HG03521 (cell line): ENCODE results near the gene CLDN19.
"Not testable (repeated sequence)": the region's sequence is repeated elsewhere in the genome, so short reads cannot be mapped to it uniquely, and the experiment has no call there.

Experiments used
- ATAC-seq: cut with Tn5 transposase; IDR thresholded peaks from one replicate; pipeline ENCODE4 v1.9.1; 2021; ENCODE audit warnings: mild to moderate bottlenecking, moderate library complexity; ENCODE audit not compliant: unreplicated experiment

The CLDN19 gene

DNA sequence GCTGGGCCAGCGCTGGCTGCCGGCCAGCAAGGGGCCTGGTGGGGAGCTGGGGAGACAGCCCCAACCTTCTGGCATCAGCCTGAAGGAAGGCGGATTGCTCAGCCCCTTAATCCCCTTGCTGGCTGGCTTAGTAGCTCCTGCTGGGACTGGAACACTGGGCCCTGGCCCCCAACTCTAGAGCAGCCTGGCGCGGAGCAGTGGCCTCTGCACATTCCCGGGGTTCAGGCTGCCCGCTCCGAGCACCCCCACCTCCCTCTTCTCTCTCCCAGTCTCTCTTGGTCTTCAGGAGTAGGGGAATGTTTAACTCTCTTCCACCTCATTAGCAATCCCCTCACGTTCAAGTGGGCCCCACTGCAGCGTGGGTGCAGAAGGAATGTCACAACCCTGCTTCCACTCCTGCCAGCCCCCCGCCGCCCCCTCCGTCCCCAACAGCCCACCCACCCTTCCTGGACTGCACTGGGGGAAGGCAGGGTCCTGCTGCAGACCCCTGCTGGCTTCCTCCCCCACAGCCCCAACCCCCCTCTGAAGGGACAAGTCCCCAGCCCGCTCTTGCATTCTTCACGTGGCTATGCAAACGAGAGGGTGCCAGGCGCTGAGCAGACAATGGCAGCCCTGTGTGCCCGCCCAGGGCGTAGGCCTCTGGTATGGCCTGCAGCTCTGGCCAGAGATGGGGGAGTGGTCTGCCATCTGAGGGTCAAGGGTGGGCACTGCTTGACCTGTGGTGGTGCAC, 980 bp upstream of the CLDN19 start:
- no peak for ATAC-seq

DNA sequence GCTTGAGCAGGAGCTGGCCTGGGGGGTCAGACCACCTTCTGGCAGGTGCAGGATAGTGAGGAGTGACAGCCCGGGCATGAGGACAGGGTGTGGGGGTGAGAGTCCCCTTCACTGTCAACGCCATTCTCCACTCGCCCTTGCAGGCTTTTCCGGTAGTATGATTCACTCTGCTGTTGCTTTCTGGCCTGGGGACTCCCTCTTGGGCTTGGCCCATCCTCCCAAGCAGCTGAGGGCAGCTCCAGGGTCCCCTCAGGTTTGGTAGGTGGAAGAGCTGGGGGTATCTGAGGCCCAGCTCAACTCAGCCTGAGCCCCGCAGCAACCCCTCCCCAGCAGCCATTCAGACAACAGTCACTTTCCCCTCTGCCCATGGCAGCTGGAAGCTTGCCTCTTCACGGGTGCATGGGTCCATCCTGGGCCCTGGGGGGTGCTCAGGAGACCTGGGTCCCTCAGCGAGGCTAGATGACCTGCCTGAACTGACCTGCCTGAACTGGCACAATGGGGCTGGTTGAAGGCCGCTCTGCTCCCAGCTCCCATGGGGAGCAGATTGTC, 1.3 kb downstream of the CLDN19 start:
- ATAC-seq = no peak

DNA sequence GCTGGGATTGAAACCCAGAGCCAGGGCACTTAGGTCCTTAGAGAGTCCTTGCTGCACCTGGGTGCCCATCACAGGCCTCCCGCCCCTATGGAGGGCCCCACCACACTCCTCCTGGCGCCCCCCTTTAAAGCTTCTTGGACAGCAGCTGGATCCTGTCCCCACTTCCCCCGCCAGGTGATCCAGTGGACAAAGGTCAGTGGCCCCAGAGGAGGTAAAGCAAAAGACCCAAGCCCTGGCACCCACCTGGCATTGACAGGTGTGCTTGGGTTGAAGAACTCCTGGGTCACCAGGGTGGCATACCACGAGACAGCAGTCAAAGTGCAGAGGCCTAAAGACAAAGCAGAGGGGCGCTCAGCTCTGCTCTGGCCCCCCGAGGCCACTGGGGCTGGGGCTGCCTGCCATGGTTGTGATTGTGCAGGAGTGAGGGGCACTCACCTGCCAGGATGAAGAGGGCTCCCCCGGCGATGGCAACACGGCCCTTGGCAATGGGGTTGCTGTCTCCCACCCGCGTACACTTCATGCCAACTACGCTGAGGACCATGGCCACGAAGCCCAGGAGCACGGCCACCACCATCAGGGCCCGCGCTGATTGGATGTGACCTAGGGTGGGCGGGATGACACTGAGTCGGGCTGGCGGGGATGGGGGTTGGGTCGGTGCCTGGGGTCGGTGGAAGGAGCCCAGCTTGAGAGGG, 1.9 kb downstream of the CLDN19 start:
- no peak for ATAC-seq

DNA sequence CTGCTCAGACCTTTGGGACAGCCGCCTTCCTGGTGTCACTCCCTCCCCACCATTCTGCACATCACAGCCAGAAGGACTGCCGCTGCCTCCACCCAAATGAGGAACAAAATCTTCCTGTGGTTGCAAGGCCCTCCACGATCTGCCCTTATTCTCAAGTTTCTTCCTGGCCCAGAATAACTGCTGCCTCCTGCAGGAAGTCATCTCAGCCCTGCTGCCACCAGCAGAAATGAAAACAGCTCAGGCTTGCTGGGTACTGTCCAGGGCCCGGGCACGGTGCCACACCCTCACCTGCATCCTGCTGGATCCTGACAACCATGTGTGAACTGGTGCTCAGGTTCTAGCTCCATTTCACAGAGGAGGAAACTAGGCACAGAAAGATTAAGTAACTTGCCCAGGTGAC, 2.8 kb downstream of the CLDN19 start:
- ATAC-seq = no peak

DNA sequence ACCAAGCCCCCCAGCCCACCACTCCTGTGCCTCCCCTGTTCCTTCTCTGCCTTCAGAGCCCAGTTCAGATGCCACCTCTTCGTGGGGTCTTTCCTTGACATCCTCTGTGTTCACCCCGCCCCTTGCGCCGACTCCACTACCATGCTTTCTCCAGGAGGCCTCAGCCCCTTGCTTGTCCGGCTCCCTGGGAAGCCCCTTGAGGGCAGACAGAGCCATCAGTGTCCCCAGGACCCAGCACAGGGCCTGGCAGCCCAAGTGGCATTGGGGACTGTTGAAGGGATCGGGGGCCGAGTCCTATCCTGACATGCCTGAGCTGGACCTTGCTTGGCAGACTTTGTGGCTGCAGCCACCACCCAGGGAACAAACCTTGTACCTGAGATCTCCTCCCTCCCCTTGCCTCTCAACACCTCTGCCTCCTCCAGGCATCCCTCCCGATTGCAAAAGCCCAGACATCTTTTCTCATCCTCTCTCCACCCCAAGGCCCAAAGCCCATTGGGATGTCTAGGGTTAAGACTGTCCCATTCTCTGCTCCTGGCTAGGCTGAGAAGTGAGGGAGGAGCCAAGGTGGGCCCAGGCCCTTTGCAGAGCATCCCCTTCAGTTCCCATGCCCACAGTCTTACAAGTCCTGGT, 3.4 kb downstream of the CLDN19 start:
- ATAC-seq = no peak

DNA sequence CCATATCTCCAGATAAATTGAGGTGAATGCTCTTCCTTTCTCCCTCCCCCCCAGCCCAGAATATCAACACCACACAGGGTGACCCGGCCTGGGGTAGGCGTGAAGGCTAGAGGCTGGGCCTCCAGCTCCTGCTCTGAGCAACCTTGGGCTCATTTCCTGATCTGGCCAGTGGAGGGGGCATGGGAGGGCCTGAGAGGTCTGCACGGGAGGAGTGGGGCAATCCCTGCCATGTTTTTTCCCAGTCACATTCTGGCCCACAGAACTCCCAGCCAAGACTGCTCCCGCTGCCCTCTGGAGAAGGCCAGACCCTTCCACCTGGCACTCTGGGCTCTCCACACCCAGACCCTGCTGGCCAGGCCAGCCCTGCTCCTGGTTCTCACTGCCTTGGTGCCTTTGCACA, 3.9 kb downstream of the CLDN19 start:
- ATAC-seq = no peak

DNA sequence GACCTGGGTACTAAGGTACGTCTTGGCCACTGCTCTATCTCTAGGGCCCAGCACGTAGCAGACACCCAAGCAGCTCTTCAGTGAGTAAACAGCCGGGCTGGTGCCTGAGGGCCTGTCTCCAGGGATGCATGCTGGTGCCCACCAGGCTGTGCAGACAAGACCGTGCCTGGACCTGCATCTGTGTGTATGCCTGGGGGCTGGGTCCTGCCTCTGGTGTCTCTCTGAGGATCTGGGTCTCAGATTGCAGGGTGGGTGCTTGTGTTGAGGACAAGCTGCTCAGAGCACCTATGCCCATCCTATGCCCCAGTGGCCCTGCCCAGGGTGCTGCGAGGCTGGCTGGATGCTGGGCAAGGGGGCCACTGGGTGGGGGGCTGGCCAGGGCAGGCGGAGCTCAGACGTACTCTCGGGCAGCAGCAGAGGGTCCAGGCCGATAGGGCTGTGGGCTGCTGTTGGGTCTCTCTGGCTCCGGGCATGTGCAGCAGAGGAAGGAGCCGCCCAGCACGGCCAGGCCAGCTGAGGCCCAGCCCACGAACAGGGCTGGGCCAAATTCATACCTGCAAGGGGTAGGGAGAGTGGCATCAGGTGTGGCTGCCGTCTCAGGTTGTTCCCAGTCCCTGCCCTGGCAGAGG, 4.4 kb downstream of the CLDN19 start:
- no peak for ATAC-seq

DNA sequence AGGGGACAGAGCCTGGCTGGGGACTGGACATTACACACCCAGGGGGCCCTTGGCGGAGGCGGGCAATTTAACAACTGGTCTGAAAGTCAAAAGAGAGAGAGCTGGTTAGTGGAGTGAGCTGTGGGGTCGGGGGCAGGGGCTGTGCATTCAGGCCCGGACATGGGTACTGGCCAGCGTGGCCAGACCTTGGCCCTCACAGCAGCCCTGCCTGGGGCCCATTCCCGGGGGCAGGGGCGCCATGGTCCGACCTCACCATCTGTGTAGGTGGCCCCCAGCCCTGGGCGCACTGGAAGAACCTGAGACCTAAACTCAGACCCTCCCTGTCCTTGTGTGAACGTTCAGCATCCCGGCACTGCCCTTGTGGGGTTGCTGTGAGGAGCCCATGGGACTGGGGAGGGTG, 5.0 kb downstream of the CLDN19 start:
- ATAC-seq = no peak

DNA sequence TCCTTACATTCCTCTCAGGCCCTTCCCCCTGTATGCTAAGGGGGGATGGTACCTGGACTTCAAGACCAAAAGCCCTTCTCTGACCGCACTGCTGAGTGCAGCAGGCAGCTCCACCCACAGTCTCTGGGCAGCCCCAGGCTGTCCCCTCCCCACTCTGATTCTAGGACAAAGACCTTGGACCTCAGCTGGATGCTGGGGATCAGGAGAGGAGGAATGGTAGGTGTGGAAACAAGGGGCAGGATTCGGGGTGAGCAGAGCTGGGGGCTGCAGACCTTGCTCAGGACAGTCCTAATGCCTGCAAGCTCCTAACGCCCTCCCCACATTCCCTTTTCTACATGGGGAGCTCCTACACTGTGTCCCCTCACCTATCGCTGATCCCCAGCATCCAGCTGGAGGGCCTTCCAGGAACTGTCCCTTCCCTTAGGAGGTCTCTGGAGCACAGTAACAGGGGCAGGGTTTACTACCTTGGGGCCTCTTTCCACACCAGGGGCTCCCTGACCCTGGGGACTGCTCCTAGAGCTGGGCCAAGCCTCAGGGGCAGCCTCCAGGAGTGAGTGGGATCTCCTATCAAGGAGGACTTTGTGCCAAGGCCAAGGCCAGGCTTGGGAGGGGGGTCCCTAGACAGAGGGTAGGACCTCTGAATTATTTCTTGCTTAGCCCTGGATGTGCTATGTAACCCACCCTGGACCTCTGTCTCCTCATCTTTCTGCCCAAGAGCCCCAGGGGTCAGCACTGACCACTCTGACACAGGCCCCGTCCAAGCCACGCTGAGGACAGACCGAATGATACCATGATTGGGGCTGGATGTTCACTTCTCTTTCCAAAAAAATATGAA, 5.6 kb downstream of the CLDN19 start:
- ATAC-seq = no peak

DNA sequence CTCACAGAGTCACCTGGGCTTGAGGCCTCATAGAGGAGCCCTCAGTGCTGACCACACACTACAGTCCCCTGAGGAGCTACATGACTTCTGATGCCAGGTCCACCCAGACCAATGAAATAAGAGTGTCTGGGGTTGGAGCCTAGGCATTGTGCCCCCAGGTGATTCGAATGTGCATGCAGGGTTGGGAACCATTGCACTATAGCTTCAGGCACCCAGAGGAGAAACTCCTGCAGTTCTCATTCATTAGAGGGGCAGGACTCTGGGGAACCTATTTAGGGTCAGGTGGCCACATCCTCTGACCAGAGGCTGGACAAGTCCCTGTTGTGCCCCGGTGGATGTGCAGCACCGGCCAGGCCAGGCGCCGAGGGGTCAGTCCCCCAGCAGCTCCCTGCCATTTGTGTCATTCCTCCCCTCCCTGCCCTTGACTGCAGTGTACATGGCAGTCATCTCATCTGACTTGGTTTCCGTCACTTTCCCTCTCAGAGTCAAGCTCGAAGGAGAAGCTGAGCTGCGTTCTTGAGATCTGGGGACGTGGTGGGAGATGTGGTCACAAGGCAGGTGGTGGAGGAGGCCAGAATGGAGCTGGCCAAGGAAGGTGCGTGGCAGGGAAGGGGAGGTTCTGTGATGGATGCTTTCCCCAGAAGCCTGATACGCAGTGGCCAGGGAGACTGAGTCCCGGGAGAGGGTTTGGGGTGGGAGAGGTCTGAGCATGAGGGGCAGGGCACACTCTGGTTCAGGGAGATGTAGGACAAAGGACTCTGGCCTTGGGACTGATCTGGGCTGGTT, 6.4 kb downstream of the CLDN19 start:
- no peak for ATAC-seq

DNA sequence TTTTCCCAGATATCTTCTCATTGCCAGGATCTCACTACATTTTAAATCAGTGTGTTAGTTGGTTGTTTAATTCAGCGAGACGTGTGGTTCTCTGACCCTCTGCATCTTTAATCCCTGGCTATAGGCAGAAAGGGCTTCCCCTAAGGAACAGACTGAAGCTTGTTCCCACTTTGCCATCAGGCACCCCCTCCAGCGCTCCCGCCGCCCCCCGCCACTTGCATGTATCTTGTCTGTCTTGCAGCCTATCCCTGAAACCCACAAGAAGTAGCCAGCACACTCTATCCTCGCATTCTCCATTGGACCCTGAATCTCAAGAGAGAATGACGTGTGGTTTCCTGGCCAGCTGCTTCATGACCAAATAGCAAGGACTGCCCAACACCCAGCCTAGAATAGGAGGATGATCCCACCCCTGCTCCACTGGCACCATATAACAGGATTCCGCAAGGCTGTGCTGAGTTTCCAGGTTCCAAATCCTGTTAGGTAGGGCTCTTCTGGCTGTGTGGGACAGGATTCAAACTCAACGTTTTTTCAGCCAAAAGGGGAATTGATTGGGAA, 7.8 kb downstream of the CLDN19 start:
- no peak for ATAC-seq

DNA sequence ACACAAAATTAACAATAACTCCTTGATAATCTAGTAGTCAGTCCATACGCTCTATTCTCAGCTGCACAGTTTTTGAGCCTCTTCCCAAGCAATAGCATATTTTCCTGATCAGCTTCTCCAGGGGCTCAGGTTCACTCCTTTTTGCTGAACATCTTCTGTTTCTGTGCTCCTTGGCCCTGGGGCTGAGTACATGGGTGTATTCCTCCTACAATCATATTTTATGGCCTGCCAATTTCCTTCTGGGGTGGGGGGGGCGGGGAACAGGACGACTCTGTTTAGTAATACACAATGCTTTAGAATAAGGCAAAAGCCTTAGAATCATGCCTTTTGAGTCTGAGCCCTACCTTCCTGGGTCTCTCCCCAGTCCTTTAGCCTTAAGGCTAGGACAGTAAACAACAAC, 8.5 kb downstream of the CLDN19 start:
- no peak for ATAC-seq

DNA sequence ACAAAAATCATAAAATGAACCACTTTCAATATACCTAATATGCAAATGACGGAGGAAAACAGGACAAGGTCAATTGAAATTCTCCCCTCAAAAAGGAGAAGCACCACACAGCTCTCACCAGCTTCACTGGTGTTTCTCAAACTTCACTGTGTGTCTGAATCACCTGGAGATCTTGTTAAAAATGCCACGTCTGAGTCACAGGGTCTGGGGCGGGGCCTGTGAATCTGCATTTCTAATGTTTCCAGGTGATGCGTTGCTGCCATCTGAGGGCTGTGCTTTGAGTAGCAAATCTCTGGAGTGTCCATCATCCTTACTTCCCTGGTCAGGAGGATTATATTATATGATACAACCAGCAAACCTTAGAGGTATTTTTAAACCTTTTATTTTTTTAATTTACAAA, 9.0 kb downstream of the CLDN19 start:
- ATAC-seq = no peak

DNA sequence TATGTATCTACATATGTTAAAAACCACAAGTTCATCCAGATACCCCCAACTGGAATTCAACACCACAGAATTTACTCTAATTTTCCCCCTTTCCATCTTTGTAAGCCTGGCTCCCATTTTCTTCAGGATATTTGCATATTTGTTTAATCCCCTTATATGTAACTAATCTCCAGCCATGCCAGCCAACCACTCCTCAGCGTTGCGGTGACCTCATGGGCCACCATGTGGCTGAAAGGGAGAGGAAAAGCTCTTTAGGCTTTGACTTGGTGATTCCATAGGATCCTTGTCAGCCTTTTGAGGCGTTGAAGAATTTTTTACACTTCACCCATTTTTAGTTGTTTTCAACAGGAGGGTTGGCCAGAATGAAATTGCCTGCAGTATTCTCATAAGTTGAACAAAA, 10.0 kb downstream of the CLDN19 start:
- ATAC-seq = no peak

DNA sequence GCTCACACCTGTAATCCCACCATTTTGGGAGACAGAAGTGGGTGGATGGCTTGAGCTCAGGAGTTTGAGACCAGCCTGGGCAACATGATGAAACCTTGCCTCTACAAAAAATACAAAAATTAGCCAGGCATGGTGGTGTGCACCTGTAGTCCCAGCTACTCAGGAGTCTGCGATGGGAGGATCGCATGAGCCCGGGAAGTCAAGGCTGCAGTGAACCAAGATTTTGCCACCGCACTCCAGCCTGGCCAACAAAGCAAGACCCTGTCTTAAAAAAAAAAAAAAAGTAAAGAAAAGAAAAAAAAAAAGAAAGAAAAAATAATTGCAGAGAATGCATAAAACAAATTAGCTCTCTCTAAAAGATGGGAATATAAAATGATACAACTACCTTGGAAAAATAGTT, 14.2 kb downstream of the CLDN19 start:
- ATAC-seq = not testable (repeated sequence)

DNA sequence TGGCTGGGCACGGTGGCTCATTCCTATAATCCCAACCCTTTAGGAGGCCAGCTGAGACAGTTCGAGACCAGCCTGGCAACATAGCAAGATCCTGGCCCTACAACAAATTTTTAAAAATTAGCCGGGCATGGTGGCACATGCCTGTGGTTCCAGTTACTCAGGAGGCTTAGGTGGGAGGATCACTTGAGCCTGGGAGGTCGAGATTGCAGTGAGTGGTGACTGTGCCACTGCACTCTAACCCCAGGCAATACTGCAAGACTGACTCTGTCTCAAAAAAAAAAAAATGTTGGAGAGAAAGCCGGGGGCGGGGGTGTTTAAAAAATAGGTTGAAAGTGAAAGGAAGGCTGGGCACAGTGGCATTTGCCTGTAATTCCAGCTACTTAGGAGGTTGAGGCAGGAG, 16.5 kb downstream of the CLDN19 start:
- ATAC-seq = no peak

DNA sequence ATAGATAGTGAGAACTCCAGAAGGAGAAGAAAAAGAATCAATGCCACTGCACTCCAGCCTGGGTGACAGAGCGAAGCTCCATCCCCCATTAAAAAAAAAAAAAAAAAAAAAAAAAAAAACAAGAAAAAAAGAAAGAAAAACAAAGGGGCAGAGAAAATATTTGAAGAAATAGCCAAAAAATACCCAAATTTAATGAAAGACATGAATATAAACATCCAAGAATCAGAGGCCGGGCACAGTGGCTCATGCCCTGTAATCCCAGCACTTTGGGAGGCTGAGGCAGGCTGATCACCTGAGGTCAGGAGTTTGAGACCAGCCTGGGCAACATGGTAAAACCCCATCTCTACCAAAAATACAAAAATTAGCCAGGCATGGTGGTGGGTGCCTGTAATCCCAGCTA, 17.6 kb downstream of the CLDN19 start:
- not testable (repeated sequence) for ATAC-seq

DNA sequence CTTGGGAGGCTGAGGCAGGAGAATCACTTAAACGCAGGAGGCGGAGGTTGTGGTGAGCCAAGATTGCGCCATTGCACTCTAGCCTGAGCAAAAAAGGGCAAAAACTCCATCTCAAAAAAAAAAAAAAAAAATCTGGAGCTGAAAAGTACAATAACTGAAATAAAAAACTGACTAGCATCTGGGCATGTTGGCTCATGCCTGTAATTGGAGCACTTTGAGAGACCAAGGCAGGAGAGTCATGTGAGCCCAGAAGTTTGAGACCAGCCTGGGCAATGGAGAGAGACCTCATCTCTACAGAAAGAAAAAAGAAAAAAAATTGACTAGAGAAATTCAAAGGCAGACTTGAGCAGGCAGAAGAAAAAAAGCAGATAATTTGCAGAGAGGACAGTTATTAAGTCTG, 18.1 kb downstream of the CLDN19 start:
- no peak for ATAC-seq

DNA sequence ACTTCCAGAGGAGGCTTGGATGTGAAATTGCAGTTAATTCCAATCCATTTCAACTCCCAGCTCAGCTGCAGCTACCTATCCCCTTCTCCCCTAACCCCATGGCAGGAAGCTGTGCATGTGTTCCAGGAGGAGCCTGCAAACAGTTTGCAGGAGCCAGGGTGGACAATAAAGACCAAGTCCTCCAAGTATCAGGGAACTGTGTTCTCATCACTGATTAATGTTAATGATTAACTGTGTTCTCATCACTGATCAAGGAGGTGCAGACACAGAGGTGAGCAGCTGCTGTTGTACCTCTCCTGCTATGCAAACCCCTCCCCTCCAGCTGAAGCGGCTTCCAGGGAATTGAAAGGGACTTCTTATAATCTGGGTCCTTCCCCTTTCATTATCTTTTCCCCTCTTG, 19.2 kb downstream of the CLDN19 start:
- no peak for ATAC-seq

DNA sequence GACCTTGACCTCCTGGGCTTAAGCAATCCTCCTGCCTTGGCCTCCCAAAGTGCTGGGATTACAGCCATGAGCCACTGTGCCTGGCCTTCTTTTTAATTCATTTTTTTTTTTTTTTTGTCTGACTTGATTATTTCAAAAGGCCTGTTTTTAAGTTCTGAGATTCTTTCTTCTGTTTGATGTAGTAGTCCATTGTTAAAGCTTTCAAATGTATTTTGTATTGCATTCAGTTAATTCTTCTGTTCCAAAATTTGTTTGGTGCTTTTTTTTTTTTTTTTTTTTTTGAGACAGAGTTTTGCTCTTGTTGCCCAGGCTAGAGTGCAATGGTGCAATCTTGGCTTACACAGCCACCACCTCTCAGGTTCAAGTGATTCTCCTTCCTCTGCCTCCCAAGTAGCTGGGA, 25.6 kb downstream of the CLDN19 start:
- ATAC-seq = not testable (repeated sequence)
